HEK293 (cell line): Measurements from ENCODE around the gene SPOCK1.

ENCODE experiments used
- CTCF ChIA-PET: fragments of 350-600 bp; formaldehyde crosslinking; extraction: SDS; loops from one replicate; lab custom pipeline; 2021; ENCODE audit warnings: antibody characterized with exemption; lab: Yijun Ruan, JAX
- POLR2A ChIA-PET: fragments of 300-600 bp; formaldehyde crosslinking; extraction: SDS; loops from one replicate; lab custom pipeline; 2020; ENCODE audit warnings: antibody characterized with exemption, inconsistent platforms; lab: Yijun Ruan, JAX
- H3K27ac ChIP-seq: fragments of 200-500 bp; sonication (Bioruptor generic); 2 replicates; pipeline ENCODE4 v1.5.1; 2014; ENCODE audit warnings: low read depth, low read length, control low read depth, inconsistent platforms; ENCODE audit errors: extremely low read depth
- H3K36me3 ChIP-seq, 2 experiments: fragments of 200-500 bp in 1 of 2; sonication (Bioruptor generic) in 1 of 2; 1 replicate in 1 of 2; 2 replicates in 1 of 2; pipeline ENCODE4 v1.5.1; 2014 to 2017; ENCODE audit warnings: inconsistent platforms in 2 of 2, low read length in 2 of 2; ENCODE audit not compliant: control insufficient read depth in 2 of 2, insufficient read depth in 1 of 2
- H3K4me1 ChIP-seq: fragments of 200-500 bp; sonication (Bioruptor generic); 2 replicates; pipeline ENCODE4 v1.5.1; 2014; ENCODE audit warnings: mild to moderate bottlenecking, low read length, inconsistent platforms; ENCODE audit not compliant: control insufficient read depth, insufficient read depth
- H3K4me3 ChIP-seq: 2 replicates; pipeline ENCODE4 v1.5.1; 2011; ENCODE audit warnings: low read depth, mild to moderate bottlenecking, control low read depth, low read length, moderate library complexity
- H3K9me3 ChIP-seq: fragments of 200-500 bp; sonication (Bioruptor generic); 2 replicates; pipeline ENCODE4 v1.5.1; 2014; ENCODE audit warnings: low read depth, low read length, inconsistent platforms; ENCODE audit not compliant: control insufficient read depth, insufficient read depth
- AEBP2 ChIP-seq: fragments of 450-650 bp; formaldehyde crosslinking; IDR thresholded peaks from 2 replicates; pipeline ENCODE4 v1.5.1; 2016; ENCODE audit warnings: missing biosample characterization, missing genetic modification characterization, borderline replicate concordance
- BCL11A ChIP-seq: fragments of 450-650 bp; formaldehyde crosslinking; IDR thresholded peaks from 2 replicates; pipeline ENCODE4 v1.5.1; 2016; ENCODE audit warnings: low read depth, missing biosample characterization, missing genetic modification characterization
- FEZF1 ChIP-seq: fragments of 450-650 bp; formaldehyde crosslinking; IDR thresholded peaks from 2 replicates; pipeline ENCODE4 v1.5.1; 2016; ENCODE audit warnings: missing biosample characterization, missing genetic modification characterization
- HOXD13 ChIP-seq: sonication (generic); formaldehyde crosslinking; IDR thresholded peaks from 2 replicates; pipeline ENCODE4 v1.8.0; 2022; ENCODE audit warnings: missing genetic modification reagents, borderline replicate concordance
- MEIS1 ChIP-seq: sonication (generic); formaldehyde crosslinking; IDR thresholded peaks from 2 replicates; pipeline ENCODE4 v1.8.1; 2022; ENCODE audit warnings: missing genetic modification reagents, mild to moderate bottlenecking, borderline replicate concordance
- SALL2 ChIP-seq: fragments of 450-650 bp; formaldehyde crosslinking; IDR thresholded peaks from 2 replicates; pipeline ENCODE4 v1.5.0; 2017; ENCODE audit warnings: missing biosample characterization, mild to moderate bottlenecking, missing genetic modification characterization, borderline replicate concordance
- YY2 ChIP-seq: fragments of 450-650 bp; formaldehyde crosslinking; IDR thresholded peaks from 2 replicates; pipeline ENCODE4 v1.5.1; 2016; ENCODE audit warnings: missing biosample characterization, missing genetic modification characterization
- ZFP41 ChIP-seq: fragments of 450-650 bp; formaldehyde crosslinking; IDR thresholded peaks from 2 replicates; pipeline ENCODE4 v1.5.1; 2016; ENCODE audit warnings: missing biosample characterization, missing genetic modification characterization, borderline replicate concordance
- ZNF10 ChIP-seq: fragments of 450-650 bp; formaldehyde crosslinking; IDR thresholded peaks from 2 replicates; pipeline ENCODE4 v1.5.1; 2017; ENCODE audit warnings: missing biosample characterization, missing genetic modification characterization
- ZNF292 ChIP-seq: fragments of 450-650 bp; formaldehyde crosslinking; IDR thresholded peaks from 2 replicates; pipeline ENCODE4 v1.5.1; 2016; ENCODE audit warnings: low read depth, missing biosample characterization, missing genetic modification characterization, borderline replicate concordance
- ZNF341 ChIP-seq: fragments of 450-650 bp; formaldehyde crosslinking; IDR thresholded peaks from 2 replicates; pipeline ENCODE4; 2016; ENCODE audit warnings: low read depth, missing biosample characterization, missing genetic modification characterization
- ZNF350 ChIP-seq: fragments of 450-650 bp; formaldehyde crosslinking; IDR thresholded peaks from 2 replicates; pipeline ENCODE4 v1.5.0; 2017; ENCODE audit warnings: missing biosample characterization, mild to moderate bottlenecking, missing genetic modification characterization
- ZNF391 ChIP-seq: fragments of 450-650 bp; formaldehyde crosslinking; IDR thresholded peaks from 2 replicates; pipeline ENCODE4 v1.5.1; 2016; ENCODE audit warnings: low read depth, missing biosample characterization, missing genetic modification characterization, borderline replicate concordance
- ZNF423 ChIP-seq: fragments of 450-650 bp; formaldehyde crosslinking; IDR thresholded peaks from 2 replicates; pipeline ENCODE4 v1.5.1; 2016; ENCODE audit warnings: missing biosample characterization, missing genetic modification characterization
- ZNF473 ChIP-seq: fragments of 450-650 bp; formaldehyde crosslinking; IDR thresholded peaks from 2 replicates; pipeline ENCODE4 v1.5.1; 2017; ENCODE audit warnings: missing biosample characterization, missing genetic modification characterization
- ZNF529 ChIP-seq: fragments of 450-650 bp; formaldehyde crosslinking; IDR thresholded peaks from 2 replicates; pipeline ENCODE4 v1.5.1; 2017; ENCODE audit warnings: missing genetic modification characterization, missing biosample characterization; ENCODE audit not compliant: insufficient replicate concordance
- ZNF549 ChIP-seq: fragments of 450-650 bp; IDR thresholded peaks from 2 replicates; pipeline ENCODE4 v1.5.1; 2018; ENCODE audit warnings: missing biosample characterization, missing genetic modification characterization, mild to moderate bottlenecking, inconsistent platforms, moderate library complexity
- ZNF585B ChIP-seq: fragments of 450-650 bp; formaldehyde crosslinking; IDR thresholded peaks from 2 replicates; pipeline ENCODE4 v1.5.1; 2016; ENCODE audit warnings: missing biosample characterization, missing genetic modification characterization
- ZNF610 ChIP-seq: fragments of 450-650 bp; formaldehyde crosslinking; IDR thresholded peaks from 2 replicates; pipeline ENCODE4 v1.5.1; 2016; ENCODE audit warnings: missing biosample characterization, missing genetic modification characterization, borderline replicate concordance
- ZNF645 ChIP-seq: fragments of 450-650 bp; formaldehyde crosslinking; IDR thresholded peaks from 2 replicates; pipeline ENCODE4; 2016; ENCODE audit warnings: missing biosample characterization, missing genetic modification characterization
- ZNF792 ChIP-seq: fragments of 450-650 bp; formaldehyde crosslinking; IDR thresholded peaks from 2 replicates; pipeline ENCODE4 v1.5.1; 2016; ENCODE audit warnings: missing biosample characterization, missing genetic modification characterization
- ZSCAN18 ChIP-seq: fragments of 450-650 bp; formaldehyde crosslinking; IDR thresholded peaks from 2 replicates; pipeline ENCODE4 v1.5.1; 2016; ENCODE audit warnings: missing biosample characterization, missing genetic modification characterization

Gene SPOCK1

DNA sequence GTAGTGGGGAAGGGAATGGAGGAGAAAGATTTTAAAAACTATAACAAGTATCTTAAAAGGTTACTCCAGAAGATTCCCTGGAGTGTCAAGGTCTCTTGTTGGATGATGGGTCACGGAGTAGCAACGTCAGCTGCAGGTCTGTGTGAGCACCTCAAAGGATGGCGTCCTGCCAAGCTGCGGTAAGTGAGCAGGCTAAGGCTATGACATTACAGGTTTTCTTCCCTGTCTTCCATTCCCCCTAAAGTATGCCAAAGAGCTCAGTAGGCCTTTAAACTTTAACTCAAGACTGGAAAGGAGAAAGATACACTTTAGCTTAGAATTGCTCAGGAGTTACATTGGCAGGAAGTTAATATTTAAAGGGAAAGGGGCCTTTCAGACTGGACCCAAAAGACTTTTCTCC is 17.5 kb downstream of the SPOCK1 start:
- H3K36me3 ChIP-seq: no peaks in the 10 kb centered on the region
- ChIA-PET CTCF (interaction anchor here (1.1 kb wide), 1 partner anchor 161 kb away, joined by 7 read pairs; no protein-coding TSS in a partner anchor), POLR2A (no interaction called here)
- TF ChIP-seq ZNF423 (tag by site-specific recombination): no peak
- no peak for TF ChIP-seq ZNF350 (tag by site-specific recombination)
- TF ChIP-seq AEBP2 (tag by site-specific recombination): no peak
- TF ChIP-seq, all 188 proteins: peak for 0
- Histone ChIP-seq H3K9me3 (no peaks in the 10 kb centered on the region), H3K27ac (no peak overlapping the region), H3K4me3 (no peak overlapping the region), H3K4me1 (no peaks in the 10 kb centered on the region)

DNA sequence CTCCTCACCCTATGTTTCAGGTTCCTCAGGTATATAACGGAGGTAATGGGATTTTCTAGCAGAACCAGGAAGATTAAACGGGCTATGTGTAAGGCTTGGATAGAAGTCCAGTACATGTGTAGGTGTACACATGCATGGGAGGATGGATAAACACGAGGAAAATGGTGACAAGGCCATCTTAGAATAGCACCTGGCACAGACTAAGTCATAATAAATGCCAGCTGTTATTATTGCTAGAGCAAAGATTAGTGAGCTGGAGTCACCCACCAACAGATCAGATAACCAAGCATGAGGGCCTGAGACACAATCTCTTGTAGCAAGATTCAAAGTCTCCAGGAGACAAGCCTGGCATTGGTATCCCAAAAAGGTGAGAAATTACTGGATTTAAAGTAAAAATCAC is 21.1 kb downstream of the SPOCK1 start:
- TF ChIP-seq ZNF585B (tag by site-specific recombination) (no peak), SALL2 (tag by site-specific recombination) (no peak), ZNF350 (tag by site-specific recombination) (no peak), FEZF1 (no peak), ZNF610 (tag by site-specific recombination) (no peak), ZNF391 (no peak)
- Histone ChIP-seq H3K36me3 (no peaks in the 10 kb centered on the region), H3K4me1 (no peaks in the 10 kb centered on the region), H3K4me3 (no peak overlapping the region), H3K9me3 (no peaks in the 10 kb centered on the region), H3K27ac (no peak overlapping the region)
- ChIA-PET CTCF (interaction anchor here (0.9 to 2.8 kb wide), 2 partner anchors 24 to 158 kb away, joined by 3 to 11 read pairs; no protein-coding TSS in a partner anchor), POLR2A (no interaction called here)

DNA sequence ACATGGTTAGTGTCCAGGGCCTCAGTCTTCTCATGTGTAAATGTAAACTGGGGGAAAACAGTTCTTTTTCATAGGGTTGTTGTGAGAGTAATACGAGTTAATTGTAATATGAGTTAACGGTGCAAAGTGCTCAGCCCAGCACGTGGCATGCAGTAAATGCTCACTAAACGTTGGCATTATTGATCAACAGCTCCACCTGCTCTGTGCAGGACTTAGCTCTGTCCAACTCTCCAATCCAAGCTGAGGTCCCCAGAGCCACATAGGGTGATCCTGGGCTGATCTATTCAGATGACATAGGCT is 28.3 kb downstream of the SPOCK1 start:
- Histone ChIP-seq H3K27ac (no peak overlapping the region), H3K36me3 (no peaks in the 10 kb centered on the region), H3K9me3 (no peaks in the 10 kb centered on the region), H3K4me1 (no peaks in the 10 kb centered on the region), H3K4me3 (no peak overlapping the region)
- POLR2A ChIA-PET: no interaction called here
- TF ChIP-seq ZNF473 (tag by site-specific recombination): no peak
- no peak for TF ChIP-seq ZNF610 (tag by site-specific recombination)
- TF ChIP-seq YY2: no peak
- CTCF ChIA-PET: no interaction called here

- Histone ChIP-seq H3K27ac (no peak overlapping the region), H3K36me3 (no peaks in the 10 kb centered on the region), H3K4me3 (no peak overlapping the region), H3K9me3 (no peaks in the 10 kb centered on the region), H3K4me1 (no peaks in the 10 kb centered on the region)
- TF ChIP-seq ZNF292 (tag by site-specific recombination) (no peak), MEIS1 (CRISPR knock-in tag) (no peak), ZNF341 (no peak), HOXD13 (CRISPR knock-in tag) (no peak), ZNF10 (no peak), ZNF792 (no peak), ZNF549 (no peak), ZNF645 (no peak), ZFP41 (tag by site-specific recombination) (no peak), ZSCAN18 (no peak), ZNF529 (tag by site-specific recombination) (no peak), BCL11A (tag by site-specific recombination) (no peak)
- ChIA-PET POLR2A (no interaction called here), CTCF (interaction anchor here (0.6 kb wide), 1 partner anchor 11 kb away, joined by 3 read pairs; no protein-coding TSS in a partner anchor)
Observed at GRCh38 chr5:137470111-137470920, 28.8 kb downstream of the SPOCK1 start.
